ENCODE data around the gene FAM117B.

Gene FAM117B

DNA sequence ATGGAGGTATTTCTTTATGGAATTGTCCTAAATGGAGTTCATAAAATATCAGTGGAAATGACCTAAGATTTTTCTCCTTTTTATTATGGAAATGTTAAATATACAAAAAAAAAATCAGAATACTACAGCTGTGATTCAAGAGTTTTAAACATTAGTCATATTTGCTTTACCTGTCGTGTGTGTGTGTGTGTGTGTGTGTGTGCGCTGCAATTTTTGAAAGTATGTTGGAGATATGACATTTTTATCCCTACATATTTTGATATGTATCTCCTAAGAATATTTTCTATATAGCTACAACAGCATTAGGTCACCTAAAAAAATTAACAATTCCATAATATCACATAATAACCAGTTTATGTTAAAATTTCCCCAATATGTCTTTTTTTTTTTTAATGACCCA, 85.5 kb downstream of the FAM117B start:
- no peak overlapping the region for H3K4me3 ChIP-seq (ENCODE audit: control insufficient read depth, low read depth, low read length)
- no peak for DNase-seq (ENCODE audit: low read depth)
- TF ChIP-seq, protein P1, sequence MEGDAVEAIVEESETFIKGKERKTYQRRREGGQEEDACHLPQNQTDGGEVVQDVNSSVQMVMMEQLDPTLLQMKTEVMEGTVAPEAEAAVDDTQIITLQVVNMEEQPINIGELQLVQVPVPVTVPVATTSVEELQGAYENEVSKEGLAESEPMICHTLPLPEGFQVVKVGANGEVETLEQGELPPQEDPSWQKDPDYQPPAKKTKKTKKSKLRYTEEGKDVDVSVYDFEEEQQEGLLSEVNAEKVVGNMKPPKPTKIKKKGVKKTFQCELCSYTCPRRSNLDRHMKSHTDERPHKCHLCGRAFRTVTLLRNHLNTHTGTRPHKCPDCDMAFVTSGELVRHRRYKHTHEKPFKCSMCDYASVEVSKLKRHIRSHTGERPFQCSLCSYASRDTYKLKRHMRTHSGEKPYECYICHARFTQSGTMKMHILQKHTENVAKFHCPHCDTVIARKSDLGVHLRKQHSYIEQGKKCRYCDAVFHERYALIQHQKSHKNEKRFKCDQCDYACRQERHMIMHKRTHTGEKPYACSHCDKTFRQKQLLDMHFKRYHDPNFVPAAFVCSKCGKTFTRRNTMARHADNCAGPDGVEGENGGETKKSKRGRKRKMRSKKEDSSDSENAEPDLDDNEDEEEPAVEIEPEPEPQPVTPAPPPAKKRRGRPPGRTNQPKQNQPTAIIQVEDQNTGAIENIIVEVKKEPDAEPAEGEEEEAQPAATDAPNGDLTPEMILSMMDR (IDR thresholded peaks at IDR 0.05; ENCODE audit: control insufficient read depth, insufficient read depth, low read depth, low read length, missing control alignments), result no peak

DNA sequence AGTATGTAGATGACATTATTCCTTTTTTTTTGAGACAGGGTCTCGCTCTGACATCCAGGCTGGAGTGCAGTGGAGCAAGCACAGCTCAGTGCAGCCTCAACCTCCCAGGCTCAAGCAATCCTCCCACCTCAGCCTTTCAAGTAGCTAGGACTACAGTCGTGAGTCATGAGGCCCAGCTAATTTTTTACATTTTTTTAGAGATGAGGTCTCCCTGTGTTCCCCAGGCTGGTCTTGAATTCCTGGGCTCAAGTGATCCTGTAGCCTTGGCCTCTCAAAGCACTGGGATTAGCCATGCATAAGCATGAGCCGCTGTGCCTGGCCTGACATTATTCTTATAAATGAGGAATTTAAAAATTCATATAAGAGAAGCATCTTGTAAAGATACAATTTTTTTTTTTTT, 86.9 kb downstream of the FAM117B start:
- TF ChIP-seq, protein P1 (IDR thresholded peaks at IDR 0.05; ENCODE audit: control insufficient read depth, insufficient read depth, low read depth, low read length, missing control alignments), result no peak
- H3K4me3 ChIP-seq (ENCODE audit: control insufficient read depth, low read depth, low read length), result no peak overlapping the region
- no peak for DNase-seq (ENCODE audit: low read depth)

DNA sequence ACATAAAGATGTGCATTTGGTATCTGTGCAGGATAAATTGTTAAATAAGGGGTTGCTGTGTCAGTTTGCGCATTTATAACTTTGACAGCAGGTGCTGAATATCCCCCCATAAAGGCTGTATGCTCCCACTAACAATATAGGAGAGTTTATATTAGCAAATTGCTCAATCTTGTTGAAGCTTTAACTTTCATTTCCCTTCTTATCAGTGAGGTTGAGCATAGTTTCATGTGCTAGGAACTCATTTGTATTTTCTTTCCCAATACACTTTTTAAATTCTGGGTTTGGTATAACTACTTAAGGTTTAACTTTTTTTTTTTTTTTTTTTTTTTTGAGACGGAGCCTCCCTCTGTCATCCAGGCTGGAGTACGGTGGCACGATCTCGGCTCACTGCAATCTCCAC, 89.0 kb downstream of the FAM117B start:
- DNase-seq (ENCODE audit: low read depth), result no peak
- H3K4me3 ChIP-seq (ENCODE audit: control insufficient read depth, low read depth, low read length), result no peak overlapping the region
- TF ChIP-seq, protein P1 (IDR thresholded peaks at IDR 0.05; ENCODE audit: control insufficient read depth, insufficient read depth, low read depth, low read length, missing control alignments), result no peak

DNA sequence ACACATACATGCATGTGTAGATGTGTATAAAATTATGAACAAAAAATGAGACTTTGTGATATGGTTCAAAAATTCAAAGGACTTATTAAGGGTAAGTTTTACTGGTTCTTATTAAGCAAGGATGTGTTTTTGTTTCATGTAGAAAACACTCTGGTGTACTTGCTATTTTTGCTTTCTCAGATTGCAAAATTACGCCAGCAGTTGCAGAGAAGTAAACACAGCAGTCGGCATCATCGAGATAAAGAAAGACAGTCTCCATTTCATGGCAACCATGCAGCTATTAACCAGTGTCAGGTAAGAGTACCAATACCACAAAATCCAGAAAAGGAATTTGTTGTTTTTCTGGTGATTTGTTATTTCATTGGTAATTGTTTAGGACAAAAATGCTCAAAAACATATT, 91.3 kb downstream of the FAM117B start:
- TF ChIP-seq, protein P1 (IDR thresholded peaks at IDR 0.05; ENCODE audit: control insufficient read depth, insufficient read depth, low read depth, low read length, missing control alignments), result no peak
- no peak overlapping the region for H3K4me3 ChIP-seq (ENCODE audit: control insufficient read depth, low read depth, low read length)
- no peak for DNase-seq (ENCODE audit: low read depth)

DNA sequence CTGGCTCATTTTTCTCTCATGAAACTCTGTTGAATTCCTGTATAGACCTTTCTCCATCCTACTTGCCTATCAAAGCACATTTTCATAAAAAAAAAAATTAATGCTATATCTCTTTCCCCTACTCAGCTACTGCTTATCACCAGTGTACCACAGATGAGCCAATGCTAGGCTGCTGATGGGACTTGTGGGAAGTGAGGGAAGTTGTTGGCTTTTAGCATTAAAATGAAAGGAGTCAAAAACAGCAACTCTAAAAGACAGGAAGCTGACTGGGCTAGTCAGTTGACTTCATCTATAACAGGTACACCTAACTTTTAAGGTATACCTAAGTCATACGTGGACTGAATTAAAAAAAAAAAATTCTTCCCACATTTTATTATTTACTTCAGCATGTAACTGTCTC, 102.1 kb downstream of the FAM117B start:
- TF ChIP-seq, protein P1 (IDR thresholded peaks at IDR 0.05; ENCODE audit: control insufficient read depth, insufficient read depth, low read depth, low read length, missing control alignments), result no peak
- H3K4me3 ChIP-seq (ENCODE audit: control insufficient read depth, low read depth, low read length), result no peak overlapping the region
- DNase-seq (ENCODE audit: low read depth), result no peak

DNA sequence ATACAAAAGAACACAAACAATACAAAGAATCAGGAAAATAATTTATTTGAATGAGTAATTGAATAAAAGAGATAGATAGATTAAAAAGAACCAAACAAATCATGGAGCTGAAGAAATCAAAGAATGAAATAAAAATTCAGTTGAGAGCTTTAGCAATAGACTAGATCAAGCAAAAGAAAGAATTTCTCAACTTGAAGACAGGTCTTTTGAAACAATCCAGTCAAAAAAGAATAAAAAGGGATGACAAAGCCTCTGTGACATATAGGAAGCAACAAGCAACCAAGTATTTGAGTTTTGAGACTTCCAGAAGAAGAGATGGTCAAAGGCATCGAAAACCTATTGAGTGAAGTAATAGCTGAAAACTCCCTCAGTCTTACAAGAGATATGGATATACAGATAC, 108.8 kb downstream of the FAM117B start:
- no peak for DNase-seq (ENCODE audit: low read depth)
- TF ChIP-seq, protein P1 (IDR thresholded peaks at IDR 0.05; ENCODE audit: control insufficient read depth, insufficient read depth, low read depth, low read length, missing control alignments), result no peak

DNA sequence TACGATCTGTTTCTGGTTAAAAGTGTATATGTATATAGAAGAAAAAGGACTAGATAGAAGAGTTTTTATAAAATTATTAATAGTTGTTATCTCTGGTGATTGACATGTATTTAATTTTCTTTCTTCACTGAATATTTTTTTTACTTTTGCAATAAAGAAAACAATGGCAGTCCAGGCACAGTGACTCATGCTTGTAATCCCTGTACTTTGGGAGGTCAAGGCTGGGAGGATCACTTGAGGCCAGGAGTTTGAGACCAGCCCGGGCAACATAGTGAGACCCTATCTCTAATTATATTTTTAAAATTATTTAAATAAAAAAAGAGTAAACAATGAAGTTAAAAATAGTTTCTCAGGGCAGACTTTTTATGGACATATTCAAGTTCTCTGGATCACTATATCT, 114.7 kb downstream of the FAM117B start:
- DNase-seq (ENCODE audit: low read depth), result no peak
- TF ChIP-seq, protein P1 (IDR thresholded peaks at IDR 0.05; ENCODE audit: control insufficient read depth, insufficient read depth, low read depth, low read length, missing control alignments), result no peak
- H3K4me3 ChIP-seq (ENCODE audit: control insufficient read depth, low read depth, low read length), result no peak overlapping the region

More for the DNA sequence above, 108.8 kb downstream of the FAM117B start:
- H3K4me3 ChIP-seq (ENCODE audit: control insufficient read depth, low read depth, low read length), result no peak overlapping the region

All from AG09309 (cell line).